ENCODE measurements around the gene SERPINB7. TPM values are rescaled to one million over a fixed set of nuclear protein-coding genes. Genes with fewer than 3 reads are reported as not detected.
A peak's percentile ranks its signal among the peaks of the same experiment; 100 is the strongest.

The SERPINB7 gene
- total RNA-seq, 1 experiment from 2014 or later: not detected

DNA sequence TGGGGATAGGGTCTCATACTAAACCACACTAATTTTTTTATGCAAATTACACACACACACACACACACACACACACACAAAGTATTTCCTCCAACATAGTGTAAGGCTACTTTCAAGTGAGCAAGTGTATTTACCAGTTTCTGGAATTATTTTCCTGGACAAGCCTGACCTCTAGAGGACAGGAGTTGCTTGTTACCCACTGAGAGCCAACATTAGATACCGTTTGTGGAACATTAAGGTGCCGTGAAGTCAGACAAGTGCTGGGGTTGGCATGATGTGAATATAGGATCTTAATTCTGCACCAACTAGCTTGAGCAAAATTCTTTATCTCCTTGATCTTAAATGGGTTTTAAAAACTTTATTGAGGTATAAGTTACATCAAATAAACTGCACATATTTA, 72.9 kb downstream of the SERPINB7 start:
- ChIA-PET RAD21 (ENCODE audit: low non-redundant PET in 1 of 2, low total read pairs in 2 of 2, uncharacterized antibody in 2 of 2, unreplicated experiment in 2 of 2) (no interaction called here), POLR2A (no interaction called here), CTCF (no interaction called here)
- Histone ChIP-seq H3K27me3 (ENCODE audit: insufficient read depth, low read length) (no peaks in the 10 kb centered on the region), H2AFZ (ENCODE audit: low read depth, low read length, poor library complexity, severe bottlenecking) (peak overlapping the region; percentile 89), H3K9ac (ENCODE audit: low read length) (no peak overlapping the region), H4K20me1 (ENCODE audit: insufficient read depth) (no peaks in the 10 kb centered on the region), H3K9me2 (ENCODE audit: insufficient read depth) (no peaks in the 10 kb centered on the region), H3K4me2 (ENCODE audit: low read length) (no peak overlapping the region), H3K4me3 (replicated peaks in 1 of 2; ENCODE audit: low read depth in 1 of 2, low read length in 2 of 2) (no peak overlapping the region), H3K36me3 (ENCODE audit: control insufficient read depth in 1 of 2, insufficient read depth in 2 of 2, low read length in 2 of 2) (no peaks in the 10 kb centered on the region), H3K27ac (ENCODE audit: low read depth, low read length) (no peak overlapping the region), H3K9me3 (ENCODE audit: control insufficient read depth in 1 of 2, insufficient read depth in 1 of 2, low read depth in 1 of 2, low read length in 2 of 2) (no peaks in the 10 kb centered on the region), H3K4me1 (ENCODE audit: control insufficient read depth in 1 of 2, insufficient read depth in 2 of 2, low read length in 2 of 2) (no peaks in the 10 kb centered on the region), H3K79me2 (ENCODE audit: insufficient read depth, low read length) (no peaks in the 10 kb centered on the region)
- ATAC-seq: peak; percentile 76
- DNase-seq (ENCODE audit: low read depth, low spot score): peak; percentile 66
- TF ChIP-seq ELF1 (IDR thresholded peaks at IDR 0.05; ENCODE audit: borderline replicate concordance, low read depth) (no peak), EZH2phosphoT487 (IDR thresholded peaks at IDR 0.05; ENCODE audit: borderline replicate concordance) (no peak), FOSL1 (IDR thresholded peaks at IDR 0.05; ENCODE audit: low read depth) (no peak), YY1 (IDR thresholded peaks at IDR 0.05; ENCODE audit: extremely low read depth, insufficient replicate concordance, low read depth, low read length) (no peak), ZNF274 (IDR thresholded peaks at IDR 0.05; ENCODE audit: low read depth, low read length) (no peak), POLR2A (IDR thresholded peaks at IDR 0.05; ENCODE audit: borderline replicate concordance, extremely low read depth, insufficient read depth, insufficient read length) (no peak), ZFX (IDR thresholded peaks at IDR 0.05) (no peak), RAD21 (IDR thresholded peaks at IDR 0.05; ENCODE audit: low read depth) (peak; percentile 74), SIN3A (IDR thresholded peaks at IDR 0.05; ENCODE audit: low read depth) (no peak)
- TF ChIP-seq, protein P1, sequence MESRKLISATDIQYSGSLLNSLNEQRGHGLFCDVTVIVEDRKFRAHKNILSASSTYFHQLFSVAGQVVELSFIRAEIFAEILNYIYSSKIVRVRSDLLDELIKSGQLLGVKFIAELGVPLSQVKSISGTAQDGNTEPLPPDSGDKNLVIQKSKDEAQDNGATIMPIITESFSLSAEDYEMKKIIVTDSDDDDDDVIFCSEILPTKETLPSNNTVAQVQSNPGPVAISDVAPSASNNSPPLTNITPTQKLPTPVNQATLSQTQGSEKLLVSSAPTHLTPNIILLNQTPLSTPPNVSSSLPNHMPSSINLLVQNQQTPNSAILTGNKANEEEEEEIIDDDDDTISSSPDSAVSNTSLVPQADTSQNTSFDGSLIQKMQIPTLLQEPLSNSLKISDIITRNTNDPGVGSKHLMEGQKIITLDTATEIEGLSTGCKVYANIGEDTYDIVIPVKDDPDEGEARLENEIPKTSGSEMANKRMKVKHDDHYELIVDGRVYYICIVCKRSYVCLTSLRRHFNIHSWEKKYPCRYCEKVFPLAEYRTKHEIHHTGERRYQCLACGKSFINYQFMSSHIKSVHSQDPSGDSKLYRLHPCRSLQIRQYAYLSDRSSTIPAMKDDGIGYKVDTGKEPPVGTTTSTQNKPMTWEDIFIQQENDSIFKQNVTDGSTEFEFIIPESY (IDR thresholded peaks at IDR 0.05; ENCODE audit: extremely low read depth, insufficient replicate concordance, low read length): no peak
- TF ChIP-seq, protein P2, sequence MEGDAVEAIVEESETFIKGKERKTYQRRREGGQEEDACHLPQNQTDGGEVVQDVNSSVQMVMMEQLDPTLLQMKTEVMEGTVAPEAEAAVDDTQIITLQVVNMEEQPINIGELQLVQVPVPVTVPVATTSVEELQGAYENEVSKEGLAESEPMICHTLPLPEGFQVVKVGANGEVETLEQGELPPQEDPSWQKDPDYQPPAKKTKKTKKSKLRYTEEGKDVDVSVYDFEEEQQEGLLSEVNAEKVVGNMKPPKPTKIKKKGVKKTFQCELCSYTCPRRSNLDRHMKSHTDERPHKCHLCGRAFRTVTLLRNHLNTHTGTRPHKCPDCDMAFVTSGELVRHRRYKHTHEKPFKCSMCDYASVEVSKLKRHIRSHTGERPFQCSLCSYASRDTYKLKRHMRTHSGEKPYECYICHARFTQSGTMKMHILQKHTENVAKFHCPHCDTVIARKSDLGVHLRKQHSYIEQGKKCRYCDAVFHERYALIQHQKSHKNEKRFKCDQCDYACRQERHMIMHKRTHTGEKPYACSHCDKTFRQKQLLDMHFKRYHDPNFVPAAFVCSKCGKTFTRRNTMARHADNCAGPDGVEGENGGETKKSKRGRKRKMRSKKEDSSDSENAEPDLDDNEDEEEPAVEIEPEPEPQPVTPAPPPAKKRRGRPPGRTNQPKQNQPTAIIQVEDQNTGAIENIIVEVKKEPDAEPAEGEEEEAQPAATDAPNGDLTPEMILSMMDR (IDR thresholded peaks at IDR 0.05 in 2 of 3, conservative IDR thresholded peaks at IDR 0.05 in 1 of 3; ENCODE audit: borderline replicate concordance in 1 of 3, insufficient read depth in 1 of 3, low read depth in 2 of 3, low read length in 2 of 3): peak; percentile 56 to 81 (median 70); a peak in 5 of 6 replicates
- no TSS peak for BruUV-seq (replicated peaks)
- intact Hi-C loops (cut with micrococcal nuclease): loop anchor here (10.0 kb wide), 1 partner anchor 503 kb away; no protein-coding TSS in a partner anchor
